Prostate gland (tissue), 2 donors: ENCODE results near the gene OPRD1. TPM values are rescaled to one million over a fixed set of nuclear protein-coding genes. Genes with fewer than 3 reads are reported as not detected.

Experiments
- DNase-seq: peaks from one replicate; pipeline ENCODE4 v3.0.0-alpha.2; 2019; ENCODE audit warnings: low spot score
- H3K27ac ChIP-seq, 2 donors: fragments of 200-600 bp; sonication (generic); 2 replicates each; pipeline ENCODE4 v1.5.1; 2017 to 2019
- H3K27me3 ChIP-seq: fragments of 200-600 bp; sonication (generic); replicated peaks from 2 replicates; pipeline ENCODE4 v1.5.1; 2019; ENCODE audit not compliant: insufficient read depth
- H3K36me3 ChIP-seq, 2 donors: fragments of 200-600 bp; sonication (generic); 1 replicate in 1 of 2; 2 replicates in 1 of 2; pipeline versions ENCODE4 v1.5.1 to v1.8.1; 2017 to 2019
- H3K4me1 ChIP-seq: fragments of 200-600 bp; sonication (generic); replicated peaks from 2 replicates; pipeline ENCODE4 v1.5.1; 2019
- H3K4me3 ChIP-seq, 2 donors: fragments of 200-600 bp; sonication (generic); 2 replicates each; pipeline ENCODE4 v1.5.1; 2017 to 2019
- H3K9me3 ChIP-seq: fragments of 200-600 bp; sonication (generic); 2 replicates; pipeline ENCODE4 v1.5.1; 2017
- CTCF ChIP-seq, 4 experiments: fragments of 200-600 bp in 2 of 4; fragments of 450-650 bp in 2 of 4; sonication (generic) in 2 of 4; IDR thresholded peaks; 1 replicate in 3 of 4; 2 replicates in 1 of 4; pipeline ENCODE4 v1.5.1; 2016 to 2019; ENCODE audit warnings: antibody characterized with exemption in 4 of 4, mild to moderate bottlenecking in 2 of 4, moderate library complexity in 2 of 4
- POLR2A ChIP-seq: fragments of 450-650 bp; IDR thresholded peaks from one replicate; pipeline ENCODE4 v1.6.1; 2016; ENCODE audit warnings: antibody characterized with exemption, mild to moderate bottlenecking
- POLR2AphosphoS5 ChIP-seq: sonication (generic); formaldehyde crosslinking; IDR thresholded peaks from one replicate; pipeline ENCODE4 v1.6.1; 2017; ENCODE audit warnings: antibody characterized with exemption
- WGBS: methylation state at CpG from one replicate; pipeline ENCODE4 v1.1.5; 2018; 5-methylcytosine and 5-hydroxymethylcytosine counted together
- intact Hi-C: fragments of 100-400 bp; cut with DNase I; formaldehyde crosslinking; loops from one replicate; pipeline ENCODE4 v1.14.2; 2022
- total RNA-seq, 2 donors: library from RNA; depleted of rRNA; stranded (reverse); fragments of >200 nt; gene quantifications; one replicate each; pipeline ENCODE4 v1.1.0, GENCODE V29; 2016

Gene OPRD1
- total RNA-seq, 2 donors from 2014 or later, result 0.09 to 0.34 TPM

DNA sequence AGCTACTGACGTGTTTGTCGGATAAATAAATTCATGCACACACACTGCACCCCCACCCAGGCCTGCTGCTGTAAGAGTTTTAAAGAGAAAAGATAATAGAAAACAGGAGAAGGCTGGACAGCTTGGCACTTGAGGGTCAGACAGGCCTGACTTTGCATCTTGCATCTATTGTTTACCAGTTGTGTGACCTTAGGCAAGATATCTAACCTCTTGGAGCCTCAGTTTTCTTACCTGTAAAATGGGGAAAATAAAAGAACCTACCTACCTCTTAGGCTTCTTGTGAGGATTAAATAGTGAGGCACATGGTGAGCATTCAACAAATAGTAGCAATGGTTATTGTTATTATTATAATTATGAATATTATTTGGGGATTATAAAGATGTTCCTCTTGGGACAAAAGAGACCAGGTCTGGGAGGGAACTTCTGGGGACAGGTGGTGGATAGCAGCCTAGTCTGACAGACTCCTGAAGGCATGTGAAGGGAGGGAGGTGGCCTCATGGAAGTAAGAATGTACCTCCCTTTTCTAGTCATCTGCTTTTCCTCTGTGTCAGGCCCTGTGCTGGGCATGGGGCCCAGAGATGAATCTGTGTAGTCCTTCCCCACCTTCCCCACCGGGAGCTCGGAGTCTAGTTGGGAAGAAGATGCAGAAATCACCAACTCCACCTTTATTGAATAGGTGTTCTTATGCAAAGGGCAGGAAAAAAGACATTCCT, 84.1 kb downstream of the OPRD1 start:
- H3K9me3 ChIP-seq, result no peaks in the 10 kb centered on the region
- H3K4me1 ChIP-seq, result no peaks in the 10 kb centered on the region
- whole genome bisulfite sequencing, result 76% methylated on average over 4 of the region's 4 CpGs
- no peaks in the 10 kb centered on the region for H3K36me3 ChIP-seq
- intact Hi-C loops, result no loop called here
- no peaks in the 10 kb centered on the region for H3K27me3 ChIP-seq
- no peak for TF ChIP-seq POLR2AphosphoS5
- no peak for TF ChIP-seq POLR2A
- no peak for TF ChIP-seq CTCF (IDR thresholded peaks at IDR 0.05)
- no peak overlapping the region for H3K27ac ChIP-seq
- no peak overlapping the region for H3K4me3 ChIP-seq
- no peak for DNase-seq

DNA sequence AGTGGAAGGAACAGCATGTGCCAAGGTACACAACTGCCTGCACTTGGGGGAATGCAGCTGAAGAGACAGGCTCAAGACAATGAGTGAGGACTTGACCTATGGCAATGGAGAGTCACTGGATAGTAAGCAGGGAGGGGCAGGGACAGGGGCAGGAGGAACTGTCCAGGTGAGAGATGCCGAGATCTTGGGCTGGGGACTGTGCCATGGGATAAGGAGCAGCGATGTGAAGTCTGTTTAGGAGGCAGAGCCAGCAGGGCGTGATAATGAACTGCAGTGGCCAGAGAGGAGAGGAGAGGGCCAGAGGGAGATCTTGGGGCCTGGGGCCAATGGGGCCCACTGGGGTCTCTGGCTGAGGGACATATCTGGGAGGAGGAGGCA, 84.6 kb downstream of the OPRD1 start:
- no peak for DNase-seq
- Histone ChIP-seq H3K9me3 (no peaks in the 10 kb centered on the region), H3K27me3 (no peaks in the 10 kb centered on the region), H3K4me1 (no peaks in the 10 kb centered on the region), H3K4me3 (no peak overlapping the region), H3K27ac (no peak overlapping the region), H3K36me3 (no peaks in the 10 kb centered on the region)
- 80% methylated on average over 3 of the region's 3 CpGs for WGBS
- TF ChIP-seq POLR2AphosphoS5, result no peak
- no peak for TF ChIP-seq CTCF (IDR thresholded peaks at IDR 0.05)
- TF ChIP-seq POLR2A, result no peak
- intact Hi-C loops, result no loop called here

- TF ChIP-seq CTCF (IDR thresholded peaks at IDR 0.05) (no peak), POLR2AphosphoS5 (no peak), POLR2A (no peak)
- Histone ChIP-seq H3K9me3 (no peaks in the 10 kb centered on the region), H3K4me1 (no peaks in the 10 kb centered on the region), H3K27me3 (no peaks in the 10 kb centered on the region), H3K27ac (no peak overlapping the region), H3K36me3 (no peaks in the 10 kb centered on the region), H3K4me3 (no peak overlapping the region)
- intact Hi-C loops, result no loop called here
- DNase-seq, result no peak
- 73% methylated on average over 4 of the region's 4 CpGs for WGBS
These were observed 85.8 kb downstream of the OPRD1 start for GRCh38 chr1:28897789-28898188.

GRCh38 chr1:28898405-28898881, 86.5 kb downstream of the OPRD1 start:
- Histone ChIP-seq H3K27ac (no peak overlapping the region), H3K4me3 (no peak overlapping the region), H3K4me1 (no peaks in the 10 kb centered on the region), H3K36me3 (no peaks in the 10 kb centered on the region), H3K9me3 (no peaks in the 10 kb centered on the region), H3K27me3 (no peaks in the 10 kb centered on the region)
- 70% methylated on average over 3 of the region's 3 CpGs for WGBS
- intact Hi-C loops, result no loop called here
- TF ChIP-seq POLR2AphosphoS5 (no peak), POLR2A (no peak), CTCF (IDR thresholded peaks at IDR 0.05) (no peak)
- no peak for DNase-seq

DNA sequence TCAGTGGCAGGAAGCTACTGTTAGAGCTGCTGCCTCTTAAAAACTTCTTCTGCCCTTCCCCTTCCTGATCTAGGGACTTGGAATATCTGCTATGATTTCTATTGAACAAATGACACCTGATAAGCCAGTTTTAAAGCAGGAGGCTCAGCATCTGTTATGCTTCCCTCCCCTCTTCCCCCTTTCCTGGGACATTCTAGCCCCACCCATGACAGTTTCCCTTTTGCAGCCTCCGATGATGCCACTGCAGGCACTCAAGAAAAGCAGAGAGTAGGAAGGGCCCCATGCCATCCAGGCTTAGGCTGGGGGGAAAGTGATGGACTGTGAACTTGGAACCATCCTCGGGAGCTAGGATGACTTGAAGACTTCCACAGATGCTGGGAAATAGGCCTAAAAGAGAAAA, 87.3 kb downstream of the OPRD1 start:
- no peaks in the 10 kb centered on the region for H3K27me3 ChIP-seq
- H3K9me3 ChIP-seq, result no peaks in the 10 kb centered on the region
- intact Hi-C loops, result no loop called here
- H3K4me1 ChIP-seq, result no peaks in the 10 kb centered on the region
- TF ChIP-seq POLR2AphosphoS5 (no peak), CTCF (IDR thresholded peaks at IDR 0.05) (no peak), POLR2A (no peak)
- DNase-seq, result no peak
- H3K4me3 ChIP-seq, result no peak overlapping the region
- 49% methylated on average over 2 of the region's 2 CpGs for WGBS
- H3K36me3 ChIP-seq, result no peaks in the 10 kb centered on the region
- no peak overlapping the region for H3K27ac ChIP-seq
